Prostate gland (tissue), 2 donors: ENCODE results near the gene DTD2.

ENCODE experiments used
- POLR2A ChIP-seq: fragments of 450-650 bp; IDR thresholded peaks from one replicate; pipeline ENCODE4 v1.6.1; 2016; ENCODE audit warnings: antibody characterized with exemption, mild to moderate bottlenecking
- POLR2AphosphoS5 ChIP-seq: sonication (generic); formaldehyde crosslinking; IDR thresholded peaks from one replicate; pipeline ENCODE4 v1.6.1; 2017; ENCODE audit warnings: antibody characterized with exemption
- TF ChIP-seq, protein P1 (sequence below), 4 experiments: fragments of 200-600 bp in 2 of 4; fragments of 450-650 bp in 2 of 4; sonication (generic) in 2 of 4; IDR thresholded peaks; 1 replicate in 3 of 4; 2 replicates in 1 of 4; pipeline ENCODE4 v1.5.1; 2016 to 2019; ENCODE audit warnings: antibody characterized with exemption in 4 of 4, mild to moderate bottlenecking in 2 of 4, moderate library complexity in 2 of 4

DNA sequence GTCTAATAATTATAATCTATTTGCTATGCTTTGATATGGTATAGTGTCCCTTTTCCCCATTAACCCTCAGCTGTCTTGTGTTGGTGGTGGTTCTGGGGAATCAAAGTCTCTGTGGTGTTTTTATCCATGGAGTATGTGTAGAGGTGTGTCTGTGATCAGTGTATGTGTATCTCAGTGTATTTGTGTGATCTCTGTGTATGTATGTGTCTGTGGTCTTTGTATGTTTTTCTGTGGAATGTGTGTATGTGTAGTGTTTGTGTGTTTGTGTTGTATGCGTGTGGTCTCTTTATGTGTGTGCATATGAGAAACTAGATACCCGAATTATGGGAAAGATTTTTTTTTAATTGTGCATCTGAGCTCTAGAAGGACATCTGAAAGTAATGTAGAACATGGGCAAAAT, 29.5 kb upstream of the DTD2 start:
- TF ChIP-seq, protein P1, sequence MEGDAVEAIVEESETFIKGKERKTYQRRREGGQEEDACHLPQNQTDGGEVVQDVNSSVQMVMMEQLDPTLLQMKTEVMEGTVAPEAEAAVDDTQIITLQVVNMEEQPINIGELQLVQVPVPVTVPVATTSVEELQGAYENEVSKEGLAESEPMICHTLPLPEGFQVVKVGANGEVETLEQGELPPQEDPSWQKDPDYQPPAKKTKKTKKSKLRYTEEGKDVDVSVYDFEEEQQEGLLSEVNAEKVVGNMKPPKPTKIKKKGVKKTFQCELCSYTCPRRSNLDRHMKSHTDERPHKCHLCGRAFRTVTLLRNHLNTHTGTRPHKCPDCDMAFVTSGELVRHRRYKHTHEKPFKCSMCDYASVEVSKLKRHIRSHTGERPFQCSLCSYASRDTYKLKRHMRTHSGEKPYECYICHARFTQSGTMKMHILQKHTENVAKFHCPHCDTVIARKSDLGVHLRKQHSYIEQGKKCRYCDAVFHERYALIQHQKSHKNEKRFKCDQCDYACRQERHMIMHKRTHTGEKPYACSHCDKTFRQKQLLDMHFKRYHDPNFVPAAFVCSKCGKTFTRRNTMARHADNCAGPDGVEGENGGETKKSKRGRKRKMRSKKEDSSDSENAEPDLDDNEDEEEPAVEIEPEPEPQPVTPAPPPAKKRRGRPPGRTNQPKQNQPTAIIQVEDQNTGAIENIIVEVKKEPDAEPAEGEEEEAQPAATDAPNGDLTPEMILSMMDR (IDR thresholded peaks at IDR 0.05), result no peak
- TF ChIP-seq POLR2AphosphoS5 (no peak), POLR2A (no peak)
